ENCODE data around the gene PAQR8.

GRCh38 chr6:52317211-52317610, 44.7 kb upstream of the PAQR8 start:
- no peak for TF ChIP-seq POLR2AphosphoS5 (IDR thresholded peaks at IDR 0.05)
- no peak for TF ChIP-seq CTCF (IDR thresholded peaks at IDR 0.05)
- no peak for TF ChIP-seq EP300 (IDR thresholded peaks at IDR 0.05)
- TF ChIP-seq POLR2A (IDR thresholded peaks at IDR 0.05) = no peak
